Liver (tissue), 9 donors: ENCODE results near the gene TBC1D24. TPM values are rescaled to one million over a fixed set of nuclear protein-coding genes. Genes with fewer than 3 reads are reported as not detected.

ENCODE experiments used
- DNase-seq: peaks from one replicate; pipeline ENCODE4 v3.0.0-alpha.2; 2017; ENCODE audit warnings: low spot score
- H3K27ac ChIP-seq, 2 donors: one replicate each; pipeline ENCODE4 v1.7.0; 2013; ENCODE audit warnings: inconsistent platforms in 2 of 2, low read length in 2 of 2, control low read depth in 1 of 2, low read depth in 1 of 2, mild to moderate bottlenecking in 1 of 2
- H3K27me3 ChIP-seq, 4 donors: one replicate each; pipeline versions ENCODE4 v1.6.1 to v1.7.0; 2013; ENCODE audit warnings: low read length in 3 of 4, inconsistent platforms in 1 of 4, mild to moderate bottlenecking in 1 of 4, moderate library complexity in 1 of 4; ENCODE audit not compliant: control insufficient read depth in 4 of 4, insufficient read depth in 4 of 4
- H3K36me3 ChIP-seq, 4 donors: one replicate each; pipeline versions ENCODE4 v1.6.1 to v1.7.0; 2013; ENCODE audit warnings: low read length in 3 of 4, mild to moderate bottlenecking in 3 of 4, low read depth in 1 of 4, moderate library complexity in 1 of 4; ENCODE audit not compliant: control insufficient read depth in 4 of 4, insufficient read depth in 3 of 4
- H3K4me1 ChIP-seq, 4 donors: one replicate each; pipeline versions ENCODE4 v1.6.1 to v1.7.0; 2013; ENCODE audit warnings: low read length in 3 of 4, mild to moderate bottlenecking in 3 of 4, moderate library complexity in 1 of 4; ENCODE audit not compliant: control insufficient read depth in 4 of 4, insufficient read depth in 4 of 4
- H3K4me3 ChIP-seq, 3 donors: one replicate each; pipeline versions ENCODE4 v1.6.1 to v1.7.0; 2013; ENCODE audit warnings: low read length in 3 of 3, control low read depth in 1 of 3, low read depth in 1 of 3, mild to moderate bottlenecking in 1 of 3
- H3K9ac ChIP-seq, 2 donors: one replicate each; pipeline ENCODE4 v1.7.0; 2013; ENCODE audit warnings: low read length in 2 of 2, mild to moderate bottlenecking in 2 of 2, moderate library complexity in 2 of 2, control low read depth in 1 of 2, low read depth in 1 of 2
- H3K9me3 ChIP-seq, 4 donors: one replicate each; pipeline versions ENCODE4 v1.6.1 to v1.7.0; 2013; ENCODE audit warnings: low read length in 3 of 4; ENCODE audit not compliant: control insufficient read depth in 4 of 4
- ATF3 ChIP-seq: IDR thresholded peaks from 2 replicates; pipeline ENCODE4 v1.6.1; 2016; ENCODE audit warnings: antibody characterized with exemption
- CTCF ChIP-seq: fragments of 150-350 bp; IDR thresholded peaks from 2 replicates; pipeline ENCODE4 v1.5.1; 2017; ENCODE audit warnings: improper control_type of control experiment, low read depth, low read length; ENCODE audit not compliant: missing input control
- EGR1 ChIP-seq, 2 donors: IDR thresholded peaks; 2 replicates each; pipeline ENCODE4 v1.6.1; 2016 to 2018; ENCODE audit warnings: antibody characterized with exemption in 2 of 2, low read depth in 2 of 2
- FOXA1 ChIP-seq: IDR thresholded peaks from 2 replicates; pipeline ENCODE4 v1.6.1; 2016; ENCODE audit warnings: antibody characterized with exemption
- FOXA2 ChIP-seq: IDR thresholded peaks from 2 replicates; pipeline ENCODE4 v1.6.1; 2016; ENCODE audit warnings: antibody characterized with exemption
- GABPA ChIP-seq, 2 donors: IDR thresholded peaks in 1 of 2; conservative IDR thresholded peaks in 1 of 2; 2 replicates each; pipeline ENCODE4 v1.6.1; 2016; ENCODE audit warnings: antibody characterized with exemption in 2 of 2, mild to moderate bottlenecking in 1 of 2, moderate library complexity in 1 of 2
- HNF4A ChIP-seq, 2 donors: conservative IDR thresholded peaks; 2 replicates each; pipeline ENCODE4 v1.6.1; 2016; ENCODE audit warnings: antibody characterized with exemption in 2 of 2, mild to moderate bottlenecking in 2 of 2
- HNF4G ChIP-seq: IDR thresholded peaks from 2 replicates; pipeline ENCODE4 v1.6.1; 2016; ENCODE audit warnings: antibody characterized with exemption
- JUND ChIP-seq, 2 donors: IDR thresholded peaks; 2 replicates each; pipeline ENCODE4 v1.6.1; 2016; ENCODE audit warnings: antibody characterized with exemption in 2 of 2
- MAX ChIP-seq: IDR thresholded peaks from 2 replicates; pipeline ENCODE4 v1.6.1; 2016; ENCODE audit warnings: antibody characterized with exemption
- NR2F2 ChIP-seq: IDR thresholded peaks from 2 replicates; pipeline ENCODE4 v1.6.1; 2016; ENCODE audit warnings: antibody characterized with exemption
- RAD21 ChIP-seq, 2 donors: IDR thresholded peaks; 2 replicates each; pipeline ENCODE4 v1.6.1; 2016; ENCODE audit warnings: antibody characterized with exemption in 2 of 2, mild to moderate bottlenecking in 2 of 2
- REST ChIP-seq: IDR thresholded peaks from 2 replicates; pipeline ENCODE4 v1.6.1; 2016; ENCODE audit warnings: antibody characterized with exemption, mild to moderate bottlenecking
- RXRA ChIP-seq, 2 donors: IDR thresholded peaks; 2 replicates each; pipeline ENCODE4 v1.6.1; 2017 to 2018; ENCODE audit warnings: antibody characterized with exemption in 2 of 2, mild to moderate bottlenecking in 1 of 2
- SP1 ChIP-seq: IDR thresholded peaks from 2 replicates; pipeline ENCODE4 v1.6.1; 2018; ENCODE audit warnings: antibody characterized with exemption, mild to moderate bottlenecking
- TAF1 ChIP-seq: conservative IDR thresholded peaks from 2 replicates; pipeline ENCODE4 v1.6.1; 2016; ENCODE audit warnings: antibody characterized with exemption, mild to moderate bottlenecking
- YY1 ChIP-seq: IDR thresholded peaks from 2 replicates; pipeline ENCODE4 v1.6.1; 2016; ENCODE audit warnings: antibody characterized with exemption, mild to moderate bottlenecking
- ZBTB33 ChIP-seq: IDR thresholded peaks from 2 replicates; pipeline ENCODE4 v1.6.1; 2016; ENCODE audit warnings: antibody characterized with exemption
- WGBS: extraction: QIAGEN DNeasy Blood & Tissue Kit; methylation state at CpG from one replicate; pipeline ENCODE4 v1.1.7; 2013; 5-methylcytosine and 5-hydroxymethylcytosine counted together
- polyA plus RNA-seq, 2 donors: library from polyadenylated mRNA; stranded (reverse) in 1 of 2; unstranded in 1 of 2; fragments of 200-250 nt in 1 of 2; fragments of >200 nt in 1 of 2; fragmentation: Nextera tagmentation in 1 of 2; extraction: Ambion mirVana in 1 of 2; gene quantifications; one replicate each; pipeline versions ENCODE4 v1.2.1 to v1.2.3, GENCODE V29; 2013 to 2015
- total RNA-seq, 2 donors: library from RNA; depleted of rRNA; stranded (reverse); fragments of >200 nt; gene quantifications; one replicate each; pipeline ENCODE4 v1.2.3, GENCODE V29; 2014
- donor health status: healthy.
- donor health status: healthy.
- donor health status: healthy.
- donor health status: healthy.
- donor health status: healthy.

Gene TBC1D24
- total and polyA plus RNA-seq, 4 donors, result 8.4 to 22.3 (median 11.5) TPM

GRCh38 chr16:2487903-2488531, 13.1 kb downstream of the TBC1D24 start:
- Histone ChIP-seq H3K4me3 (no peak overlapping the region), H3K27me3 (no peaks in the 10 kb centered on the region), H3K27ac (no peak overlapping the region), H3K9me3 (no peaks in the 10 kb centered on the region), H3K9ac (no peak overlapping the region), H3K4me1 (peaks cover 21 to 37% (median 26%) of the 10 kb centered on the region in 4 donors), H3K36me3 (peaks cover 0 to 4% (median under 1%) of the 10 kb centered on the region in 4 donors)
- TF ChIP-seq HNF4G (no peak), REST (no peak), GABPA (IDR thresholded peaks at IDR 0.05 in 1 of 2, conservative IDR thresholded peaks at IDR 0.05 in 1 of 2) (no peak), SP1 (no peak), TAF1 (no peak), HNF4A (conservative IDR thresholded peaks at IDR 0.05) (no peak), JUND (IDR thresholded peaks at IDR 0.05) (no peak), FOXA2 (no peak), ATF3 (no peak)
- WGBS, result 86% methylated on average over 15 of the region's 15 CpGs
- no peak for DNase-seq

GRCh38 chr16:2489581-2489980, 14.7 kb downstream of the TBC1D24 start:
- no peak for TF ChIP-seq ATF3
- TF ChIP-seq RAD21 (IDR thresholded peaks at IDR 0.05), result no peak
- no peak for TF ChIP-seq JUND (IDR thresholded peaks at IDR 0.05)
- no peak for TF ChIP-seq MAX
- no peak for TF ChIP-seq NR2F2
- no peak for TF ChIP-seq REST
- TF ChIP-seq SP1, result no peak
- TF ChIP-seq EGR1 (IDR thresholded peaks at IDR 0.05; ENCODE audit: low read depth in 2 of 2), result no peak
- no peak for TF ChIP-seq GABPA (IDR thresholded peaks at IDR 0.05 in 1 of 2, conservative IDR thresholded peaks at IDR 0.05 in 1 of 2)
- no peak for TF ChIP-seq CTCF
- no peak for TF ChIP-seq ZBTB33
- TF ChIP-seq TAF1, result no peak
- no peak for TF ChIP-seq HNF4A (conservative IDR thresholded peaks at IDR 0.05)
- no peak for TF ChIP-seq FOXA1
- no peak for TF ChIP-seq FOXA2
- no peak for TF ChIP-seq YY1
- TF ChIP-seq HNF4G, result no peak
- no peak for TF ChIP-seq RXRA (IDR thresholded peaks at IDR 0.05)
- no peak for DNase-seq
- Histone ChIP-seq H3K36me3 (peaks cover 0 to 4% (median under 1%) of the 10 kb centered on the region in 4 donors), H3K9me3 (no peaks in the 10 kb centered on the region), H3K4me1 (peaks cover 11 to 22% (median 16%) of the 10 kb centered on the region in 4 donors), H3K4me3 (no peak overlapping the region), H3K27ac (no peak overlapping the region), H3K9ac (no peak overlapping the region), H3K27me3 (no peaks in the 10 kb centered on the region)
- WGBS, result 96% methylated on average over 16 of the region's 16 CpGs
